22Rv1 (cell line): ENCODE results near the gene MIGA1.

Source experiments
- CTCF ChIP-seq: fragments of 450-650 bp; IDR thresholded peaks from 2 replicates; pipeline ENCODE4 v1.5.1; 2017; ENCODE audit warnings: mild to moderate bottlenecking
- ZFX ChIP-seq: fragments of 450-650 bp; IDR thresholded peaks from 2 replicates; pipeline ENCODE4 v1.6.1; 2017; ENCODE audit warnings: antibody characterized with exemption, borderline replicate concordance

GRCh38 chr1:77845951-77846350 lies 66.5 kb downstream of the MIGA1 start:
- no peak for TF ChIP-seq CTCF
- TF ChIP-seq ZFX: no peak
